Epithelial cell of proximal tubule (primary cell): ENCODE measurements around the gene EDARADD. TPM values are rescaled to one million over a fixed set of nuclear protein-coding genes. Genes with fewer than 3 reads are reported as not detected.
"Not testable (repeated sequence)": the region's sequence is repeated elsewhere in the genome, so short reads cannot be mapped to it uniquely, and the experiment has no call there.

ENCODE experiments used
- DNase-seq: peaks from one replicate; pipeline ENCODE4 v3.0.0-alpha.2; 2011; ENCODE audit warnings: low read depth
- H3K4me3 ChIP-seq: 2 replicates; pipeline ENCODE4 v1.5.1; 2011; ENCODE audit warnings: low read depth, mild to moderate bottlenecking, low read length
- CTCF ChIP-seq: conservative IDR thresholded peaks from 2 replicates; pipeline ENCODE4 v1.5.1; 2012; ENCODE audit warnings: low read depth, mild to moderate bottlenecking, low read length
- total RNA-seq: library from RNA; depleted of rRNA; stranded (reverse); fragments of >200 nt; gene quantifications from 2 replicates; pipeline ENCODE4 v1.2.3, GENCODE V29; 2015

EDARADD gene
- 1.1 and 3.3 TPM in 2 replicates for total RNA-seq

DNA sequence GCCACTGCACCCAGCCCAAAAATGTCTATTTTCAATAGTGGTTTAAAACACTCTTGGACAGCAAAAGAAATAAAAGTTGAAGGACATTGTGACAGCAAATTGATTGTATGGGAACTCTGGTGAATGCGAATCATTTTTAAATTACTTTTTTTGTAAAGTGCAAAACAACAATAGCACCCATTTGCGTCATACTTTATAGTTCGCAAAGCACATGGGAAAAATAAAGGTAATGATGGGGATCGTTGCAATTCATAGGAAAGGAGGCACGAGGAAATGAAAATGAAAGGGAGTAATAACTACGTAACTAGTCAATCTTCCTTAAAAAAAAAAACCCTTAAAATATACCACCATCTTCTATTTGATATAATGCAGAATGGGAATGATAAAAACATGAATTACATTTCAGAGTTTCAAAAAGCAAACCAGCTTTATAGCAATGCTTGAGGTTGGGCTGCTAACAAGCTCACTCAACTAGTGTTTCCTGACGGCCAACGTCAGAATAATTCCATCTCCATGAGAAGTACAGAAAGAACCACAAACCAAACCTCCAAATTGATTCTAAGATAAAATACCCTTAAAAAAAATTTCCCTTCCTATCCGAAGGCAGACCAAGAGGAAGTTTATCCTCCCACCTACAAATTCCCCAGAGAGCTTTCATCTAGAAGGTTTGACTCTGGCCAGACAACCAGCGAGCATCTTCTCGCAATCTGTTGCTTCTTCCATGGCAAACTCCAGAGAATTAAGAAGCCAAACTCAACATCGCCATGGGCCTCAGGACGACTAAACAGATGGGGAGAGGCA lies at the start of gene EDARADD:
EDARADD (plus strand) TSS at position 606 of the 801 bp plus-strand sequence; CDS start at position 765, 159 bp downstream.
- TF ChIP-seq CTCF, result no peak
- DNase-seq, result no peak
- H3K4me3 ChIP-seq, result peak within 1 kb of the TSS; percentile 60

GRCh38 chr1:236345728-236346127 lies 48.4 kb upstream of the EDARADD start:
- peak; percentile 50 for TF ChIP-seq CTCF
- DNase-seq, result no peak
- no peak overlapping the region for H3K4me3 ChIP-seq

GRCh38 chr1:236348071-236348470 lies 46.0 kb upstream of the EDARADD start:
- no peak overlapping the region for H3K4me3 ChIP-seq
- no peak for TF ChIP-seq CTCF
- no peak for DNase-seq

DNA sequence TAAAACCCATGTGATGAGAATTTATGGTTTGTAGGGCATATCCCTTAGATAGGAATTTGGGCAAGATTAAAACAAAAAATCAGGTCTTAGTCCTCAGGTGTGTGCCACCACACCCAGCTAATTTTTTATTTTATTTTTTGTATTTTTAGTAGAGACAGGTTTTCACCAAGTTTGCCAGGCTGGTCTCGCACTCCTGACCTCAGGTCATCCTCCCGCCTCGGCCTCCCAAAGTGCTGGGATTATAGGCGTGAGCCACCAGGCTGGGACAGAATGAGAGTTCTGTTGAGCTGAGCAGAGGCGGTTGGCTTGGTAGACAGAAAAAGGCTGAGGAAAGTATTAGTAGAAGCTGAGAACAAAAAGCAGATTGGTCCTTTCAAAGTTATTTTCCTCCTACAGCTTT lies 43.8 kb upstream of the EDARADD start:
- no peak for TF ChIP-seq CTCF
- no peak overlapping the region for H3K4me3 ChIP-seq
- DNase-seq, result no peak

GRCh38 chr1:236351875-236352573 lies 42.1 kb upstream of the EDARADD start:
- TF ChIP-seq CTCF, result no peak
- no peak overlapping the region for H3K4me3 ChIP-seq
- DNase-seq, result no peak

DNA sequence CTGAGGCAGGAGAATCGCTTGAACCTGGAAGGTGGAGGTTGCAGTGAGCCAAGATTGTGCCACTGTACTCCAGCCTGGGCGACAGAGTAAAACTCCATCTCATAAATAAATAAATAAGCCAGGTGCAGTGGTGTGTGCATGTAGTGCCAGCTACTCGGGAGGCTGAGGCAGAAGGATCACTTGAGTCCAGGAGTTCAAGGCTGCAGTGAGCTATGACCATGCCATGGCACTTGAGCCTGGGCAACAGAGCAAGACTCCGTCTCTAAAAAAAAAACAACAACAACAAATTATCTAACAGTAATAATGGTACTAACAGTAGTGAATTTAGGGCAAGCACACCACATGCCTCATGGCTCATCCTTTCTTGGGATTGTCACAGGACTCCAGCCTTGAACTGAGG lies 41.3 kb upstream of the EDARADD start:
- DNase-seq, H3K4me3 ChIP-seq: not testable (repeated sequence)

GRCh38 chr1:236353813-236354212 lies 40.3 kb upstream of the EDARADD start:
- TF ChIP-seq CTCF, result no peak
- DNase-seq, result no peak
- no peak overlapping the region for H3K4me3 ChIP-seq
